Renal cortical epithelial cell (primary cell): Measurements from ENCODE around the gene ANGPTL7. TPM values are rescaled to one million over a fixed set of nuclear protein-coding genes. Genes with fewer than 3 reads are reported as not detected.
"Not testable (repeated sequence)": the region's sequence is repeated elsewhere in the genome, so short reads cannot be mapped to it uniquely, and the experiment has no call there.

Experiments used
- DNase-seq: peaks from one replicate; pipeline ENCODE4 v3.0.0-alpha.2; 2011; ENCODE audit warnings: low read depth
- total RNA-seq: library from RNA; depleted of rRNA; stranded (reverse); fragments of >200 nt; gene quantifications from 2 replicates; pipeline ENCODE4 v1.2.3, GENCODE V29; 2014

Gene ANGPTL7, protein sequence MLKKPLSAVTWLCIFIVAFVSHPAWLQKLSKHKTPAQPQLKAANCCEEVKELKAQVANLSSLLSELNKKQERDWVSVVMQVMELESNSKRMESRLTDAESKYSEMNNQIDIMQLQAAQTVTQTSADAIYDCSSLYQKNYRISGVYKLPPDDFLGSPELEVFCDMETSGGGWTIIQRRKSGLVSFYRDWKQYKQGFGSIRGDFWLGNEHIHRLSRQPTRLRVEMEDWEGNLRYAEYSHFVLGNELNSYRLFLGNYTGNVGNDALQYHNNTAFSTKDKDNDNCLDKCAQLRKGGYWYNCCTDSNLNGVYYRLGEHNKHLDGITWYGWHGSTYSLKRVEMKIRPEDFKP
- 6.9 and 22.8 TPM in 2 replicates for total RNA-seq

DNA sequence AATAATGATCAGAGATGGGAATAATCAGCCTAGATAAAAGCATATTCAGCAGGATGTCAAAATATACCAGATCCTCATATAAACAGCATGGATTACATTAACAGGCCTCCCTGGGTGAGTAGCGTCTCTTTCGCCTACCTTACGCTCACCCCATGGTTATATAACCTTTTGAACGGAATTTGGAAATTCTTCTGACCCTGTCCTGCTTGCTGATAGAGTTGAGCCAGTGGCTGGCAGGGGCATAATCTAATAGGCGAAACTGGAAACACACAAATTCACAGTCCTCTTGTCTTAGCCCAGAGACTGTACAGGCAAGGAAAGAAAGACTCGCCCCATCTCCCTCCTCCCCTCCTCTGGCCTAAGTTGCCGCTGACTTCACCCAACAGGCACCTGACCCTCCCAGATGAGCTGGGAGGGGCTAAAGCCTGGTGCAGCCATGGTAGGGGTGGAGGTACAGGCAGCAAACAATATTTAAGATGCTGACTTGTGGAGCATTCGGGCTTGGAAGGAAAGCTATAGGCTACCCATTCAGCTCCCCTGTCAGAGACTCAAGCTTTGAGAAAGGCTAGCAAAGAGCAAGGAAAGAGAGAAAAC, at the start of gene ANGPTL7:
Gene ANGPTL7 (plus strand): TSS at position 498 of the 594 bp plus-strand sequence. CDS start 225 bp downstream, outside the sequence.
- DNase-seq: no peak

DNA sequence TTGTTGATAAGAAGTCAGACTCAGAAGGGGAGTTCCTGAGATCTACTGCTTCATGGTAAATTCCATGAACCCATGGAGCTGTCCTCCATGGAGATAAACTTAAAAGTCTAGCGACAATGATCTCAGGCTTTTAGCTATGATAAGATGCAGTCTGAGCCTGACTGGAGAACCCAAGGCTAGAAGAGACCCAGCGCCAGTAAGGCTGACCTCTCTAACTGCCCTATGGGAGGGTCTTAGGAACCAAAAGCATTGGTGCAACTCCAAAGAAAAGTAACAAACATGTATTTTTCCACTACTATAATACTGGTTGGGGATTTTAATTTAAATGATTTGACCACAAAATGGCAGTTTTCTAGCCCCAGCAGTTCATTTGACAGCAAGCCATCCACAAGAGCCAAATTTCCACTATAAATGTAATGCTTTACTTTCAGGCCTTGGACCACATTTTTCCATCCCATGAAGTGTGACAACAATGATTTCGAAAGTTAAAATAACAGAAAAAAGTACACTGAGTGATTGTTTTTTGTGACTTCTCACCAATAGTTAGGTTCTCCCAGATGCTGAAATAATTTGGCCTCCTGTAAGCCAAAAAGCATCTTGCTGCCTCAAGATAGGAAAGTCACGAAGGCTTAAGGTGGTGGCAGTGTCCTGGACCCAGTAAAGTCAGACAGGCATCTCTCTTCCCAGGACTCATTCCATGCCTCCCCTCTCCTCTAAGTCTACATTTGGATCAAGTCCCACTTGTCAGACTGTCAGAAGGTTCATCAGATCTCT, 46.4 kb upstream of the ANGPTL7 start:
- no peak for DNase-seq

DNA sequence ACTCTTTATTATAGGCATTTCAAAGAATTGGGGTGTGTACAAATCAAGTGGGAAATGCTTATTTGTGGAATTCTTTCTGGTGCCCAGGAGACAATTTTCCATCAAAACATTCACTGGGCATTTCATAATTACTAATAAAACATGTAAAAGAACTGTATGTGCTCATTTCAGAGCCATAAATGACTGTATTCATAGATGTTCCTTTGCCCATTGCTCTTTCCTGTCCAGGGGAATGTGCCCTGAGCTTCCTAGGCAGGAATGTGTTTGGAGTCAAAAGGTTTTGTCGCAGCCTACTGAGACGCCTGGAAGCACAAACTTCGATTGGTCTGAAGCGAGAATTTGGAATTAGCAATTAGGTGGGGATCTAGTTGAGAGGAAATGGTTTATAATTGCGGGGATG, 45.8 kb upstream of the ANGPTL7 start:
- no peak for DNase-seq

DNA sequence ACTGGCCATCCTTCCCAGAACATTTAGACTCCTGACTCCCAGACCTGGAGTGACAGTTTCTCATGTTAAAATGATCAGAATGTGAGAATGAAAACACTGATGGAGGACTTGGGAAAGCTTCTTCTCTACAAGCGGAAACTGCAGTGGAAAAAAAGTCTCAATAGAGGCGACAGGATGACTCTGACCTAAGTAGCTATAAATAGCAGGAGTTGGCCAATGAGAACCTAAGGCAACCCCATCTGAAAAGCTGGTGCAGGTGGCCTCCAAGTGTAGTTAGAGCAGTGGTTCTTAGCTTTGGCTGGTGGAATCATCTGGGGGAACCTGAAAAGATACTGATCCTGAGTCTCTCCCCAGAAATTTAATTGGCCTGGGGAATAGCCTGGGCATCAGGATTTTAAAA, 45.2 kb upstream of the ANGPTL7 start:
- DNase-seq: no peak

DNA sequence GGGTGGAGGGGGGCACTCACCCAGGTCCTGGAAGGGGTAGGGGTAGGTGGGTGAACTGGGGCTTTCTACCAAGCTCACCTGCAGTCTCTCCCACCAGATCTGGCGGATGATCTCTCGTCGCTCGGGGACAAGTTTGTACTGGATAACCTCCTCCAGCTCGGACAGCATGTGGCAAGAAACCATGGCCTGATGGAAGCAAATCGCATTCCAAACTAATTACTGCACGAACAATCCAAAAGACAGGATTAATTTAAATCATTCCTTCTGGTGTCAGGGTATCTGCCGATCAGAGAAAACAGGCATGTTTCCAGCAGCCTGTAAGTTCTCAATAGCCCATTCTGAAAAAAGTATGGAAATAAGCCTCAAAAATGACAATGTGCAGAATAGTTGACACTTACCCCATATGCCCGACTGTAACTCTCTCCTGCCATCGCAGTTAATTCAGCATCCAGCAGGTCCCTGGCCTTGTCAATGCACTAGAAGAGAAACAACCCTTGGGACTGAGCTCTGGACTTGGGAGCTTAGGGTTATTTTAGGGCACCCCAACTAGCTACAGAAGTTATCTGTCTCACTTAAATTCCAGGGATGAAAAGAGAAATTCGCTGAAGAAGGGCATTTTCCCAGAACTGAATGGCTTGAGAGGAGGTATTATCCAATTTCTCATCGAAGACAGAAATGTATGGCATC, 44.4 kb upstream of the ANGPTL7 start:
- no peak for DNase-seq

DNA sequence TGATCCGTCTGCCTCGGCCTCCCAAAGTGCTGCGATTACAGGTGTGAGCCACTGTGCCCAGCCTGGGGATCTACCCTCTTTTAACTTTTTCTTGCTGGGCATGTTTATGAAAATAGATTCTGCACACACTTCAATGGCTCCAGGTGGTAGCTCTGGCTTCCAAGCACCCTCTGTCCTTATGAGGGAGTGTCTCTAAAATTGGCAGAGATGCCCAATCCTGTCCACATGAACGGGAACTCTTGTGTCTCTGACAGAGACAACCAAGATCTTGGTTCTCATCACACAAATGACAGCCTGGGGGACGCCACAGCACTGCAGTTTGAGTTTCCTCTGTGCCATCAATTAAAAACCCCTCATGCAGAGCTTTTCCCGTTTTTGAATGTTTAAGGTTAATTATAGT, 43.4 kb upstream of the ANGPTL7 start:
- DNase-seq: no peak

DNA sequence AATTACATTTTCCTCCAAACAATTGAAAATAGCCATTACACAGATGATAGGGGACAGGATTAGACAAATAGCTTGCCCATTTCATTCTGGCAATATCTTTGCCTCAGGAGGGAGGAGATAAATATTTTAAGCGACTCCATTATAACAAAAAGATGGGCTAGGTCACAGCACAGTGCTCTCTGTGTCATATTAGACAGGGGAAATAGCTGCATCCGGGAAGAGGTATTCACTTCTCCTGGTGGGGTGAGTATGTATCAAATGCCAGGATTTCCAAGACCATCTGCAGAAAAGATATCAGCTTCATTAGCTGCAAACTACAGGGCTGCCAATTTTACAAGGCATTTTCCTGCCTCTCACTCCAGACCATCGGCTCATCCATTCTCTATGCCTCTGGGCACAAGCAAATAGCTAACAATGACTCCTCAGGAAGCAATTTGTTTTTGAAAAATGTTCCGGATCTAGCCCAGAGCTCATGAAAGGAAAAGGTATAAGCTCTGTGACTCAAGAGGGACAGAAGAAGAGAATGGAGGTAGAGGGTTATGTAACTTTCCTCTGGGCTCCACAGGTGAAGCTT, 41.9 kb upstream of the ANGPTL7 start:
- peak; percentile 28 for DNase-seq

DNA sequence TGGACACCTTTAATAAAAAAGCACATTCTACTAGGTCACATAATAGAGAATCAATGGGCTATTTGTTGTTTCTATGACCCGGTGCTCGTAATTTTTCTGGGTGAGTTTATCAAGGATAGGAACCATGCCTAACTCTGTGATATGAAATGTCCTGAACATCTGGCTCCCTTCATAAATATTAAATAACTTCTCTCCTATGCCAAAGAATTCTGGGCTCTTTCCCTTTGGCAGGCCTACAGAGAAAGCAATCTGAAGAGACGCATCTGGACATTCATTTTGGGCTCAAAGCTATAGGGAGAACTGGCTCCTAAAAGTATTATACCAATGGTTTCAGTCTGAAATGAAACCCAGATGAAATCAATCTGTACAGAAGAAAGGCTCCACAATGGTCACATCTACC, 38.8 kb upstream of the ANGPTL7 start:
- DNase-seq: no peak

DNA sequence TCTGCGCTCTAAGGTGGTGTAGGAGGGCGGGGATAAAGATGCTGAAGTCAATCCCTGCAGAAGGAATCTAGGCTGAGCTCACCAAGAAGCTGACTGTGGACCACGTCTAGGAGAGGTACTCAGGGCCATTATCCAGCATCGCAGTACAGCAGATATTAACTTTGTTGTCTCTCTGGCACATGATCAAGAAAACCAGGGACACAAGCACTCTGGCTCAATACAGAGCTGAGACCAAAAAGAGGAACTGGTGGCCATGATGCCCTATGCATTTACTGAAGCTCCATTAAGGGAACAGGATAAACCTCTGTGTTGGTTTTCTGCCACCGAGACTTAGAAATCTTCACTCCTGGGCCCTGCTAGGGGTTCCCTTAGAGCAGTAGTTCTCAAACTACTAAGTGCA, 38.0 kb upstream of the ANGPTL7 start:
- DNase-seq: no peak

DNA sequence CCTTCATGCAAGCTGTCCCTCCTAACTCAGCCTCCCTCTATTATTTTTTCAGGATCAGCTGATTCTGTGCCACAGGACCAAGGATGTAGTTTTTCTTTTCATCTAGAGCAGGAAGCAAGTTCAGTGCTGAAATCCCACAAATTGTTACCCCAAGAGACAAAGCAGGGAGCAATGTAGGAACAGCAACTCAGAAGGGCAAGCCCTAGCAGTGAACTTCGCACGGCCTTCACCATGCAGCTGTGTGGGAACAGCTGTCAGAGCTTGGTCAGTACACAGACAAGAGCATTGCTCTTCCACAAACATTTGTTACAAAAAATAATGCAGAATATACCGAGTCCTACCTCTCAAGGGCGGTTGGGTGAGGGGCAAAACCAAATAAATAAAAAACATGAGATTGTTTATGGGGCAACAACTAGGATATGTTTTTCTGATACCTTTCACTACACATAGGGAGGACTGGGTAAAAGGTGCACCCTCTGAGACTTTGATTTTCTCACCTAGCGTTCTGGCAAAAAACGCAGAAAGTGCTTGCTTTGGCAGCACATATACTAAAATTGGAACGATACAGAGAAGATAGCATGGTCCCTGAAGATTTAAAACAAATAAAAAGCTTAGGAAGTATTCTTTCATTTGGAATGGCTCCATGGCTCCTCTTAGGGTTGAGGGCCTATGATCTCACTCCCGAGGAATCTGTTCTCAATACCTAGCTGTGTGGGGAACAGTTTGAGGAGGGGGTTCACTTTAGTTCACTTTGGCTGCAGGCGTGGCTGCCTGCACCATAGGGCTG, 37.1 kb upstream of the ANGPTL7 start:
- DNase-seq: no peak

DNA sequence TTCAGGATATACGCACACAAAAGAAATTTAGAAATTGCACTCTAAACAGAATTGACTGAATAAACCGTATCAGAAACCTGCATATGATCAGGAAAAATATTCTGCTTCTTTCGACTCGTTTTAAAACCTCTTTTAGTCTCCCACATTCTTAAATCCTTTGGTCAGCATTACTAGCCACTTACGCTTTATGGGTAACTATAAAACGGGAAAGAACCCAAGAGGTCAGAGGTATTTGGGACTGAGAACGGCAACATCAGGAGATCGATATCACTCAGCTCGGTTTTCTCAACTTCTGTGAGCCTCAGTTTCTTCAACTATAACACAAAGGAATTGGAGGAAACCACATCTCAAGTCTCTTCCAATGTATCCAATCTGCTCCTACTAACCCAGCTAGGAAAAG, 36.4 kb upstream of the ANGPTL7 start:
- no peak for DNase-seq

DNA sequence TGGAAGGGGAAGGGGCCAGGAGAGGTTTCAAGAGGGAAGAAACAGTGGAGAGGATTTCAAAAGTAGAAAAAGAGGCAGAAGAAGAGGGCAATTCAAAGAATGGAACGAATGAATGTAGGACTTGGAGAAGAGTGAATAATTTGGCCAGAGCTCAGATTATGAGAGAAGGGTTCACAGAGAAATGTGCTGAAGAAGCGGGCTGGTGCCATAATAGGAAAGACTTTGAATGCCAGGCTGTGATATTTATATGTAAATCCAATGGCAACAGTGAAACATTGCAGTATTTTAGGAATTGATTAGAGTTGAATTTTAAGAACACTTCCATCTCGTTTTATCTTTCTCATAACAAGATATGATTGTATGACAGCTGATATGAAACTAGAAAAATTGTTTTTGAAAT, 36.0 kb upstream of the ANGPTL7 start:
- DNase-seq: no peak

DNA sequence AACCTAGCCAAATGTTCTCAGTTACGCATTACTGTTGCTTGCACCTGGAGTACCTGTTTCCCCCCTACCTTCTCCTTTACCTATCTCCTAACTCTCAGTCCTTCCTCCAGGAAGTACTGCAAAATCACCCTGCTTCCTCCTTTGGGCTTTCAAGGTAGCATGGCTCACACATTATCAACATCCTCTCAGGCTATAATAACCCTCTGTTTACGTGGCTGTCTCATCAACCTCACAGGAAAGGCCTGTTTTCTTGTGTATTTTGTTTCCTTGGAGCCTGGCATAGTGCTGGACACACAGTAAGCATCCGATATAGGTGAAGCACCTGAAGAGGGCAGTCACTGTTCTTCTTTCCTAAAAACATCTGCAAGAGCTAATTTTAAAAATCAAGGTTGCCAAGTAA, 32.7 kb upstream of the ANGPTL7 start:
- no peak for DNase-seq

DNA sequence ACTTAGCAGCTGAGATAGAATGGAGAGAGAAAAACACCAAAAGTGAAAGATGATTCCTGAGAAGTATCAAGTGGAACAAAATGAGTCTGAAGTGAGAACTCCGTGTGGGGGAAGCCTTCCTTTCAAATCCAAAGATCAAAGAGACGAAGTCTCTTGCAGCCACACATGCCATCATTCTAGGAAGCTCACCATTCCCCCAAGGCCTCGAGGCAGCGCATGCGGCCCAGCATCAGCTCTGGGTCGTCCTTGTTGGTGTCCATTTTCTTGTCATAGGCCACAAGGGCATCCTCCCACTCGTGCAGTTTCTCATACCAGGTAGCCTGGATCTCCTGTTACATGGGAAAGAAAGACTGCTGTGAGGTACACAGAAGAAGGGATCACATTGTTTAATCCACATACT, 32.2 kb upstream of the ANGPTL7 start:
- no peak for DNase-seq

DNA sequence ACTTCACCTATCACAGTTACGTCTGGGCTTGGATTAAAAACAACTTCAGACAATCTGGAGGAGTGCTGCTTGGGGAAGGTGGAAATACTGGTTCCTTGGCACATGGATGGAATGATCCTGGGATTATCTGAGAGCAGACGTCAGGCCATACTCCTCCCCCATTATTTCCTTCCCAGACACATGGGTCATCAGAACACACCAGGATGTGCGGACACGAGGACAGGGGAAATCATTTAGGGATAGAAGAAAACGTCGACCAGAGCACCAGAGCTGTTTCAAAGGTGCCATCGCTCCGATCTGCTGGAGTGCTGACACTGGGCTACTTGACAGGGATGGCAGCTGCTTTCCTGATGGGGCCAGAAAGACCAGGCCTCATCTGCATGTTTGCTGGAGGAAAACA, 31.8 kb upstream of the ANGPTL7 start:
- DNase-seq: no peak

DNA sequence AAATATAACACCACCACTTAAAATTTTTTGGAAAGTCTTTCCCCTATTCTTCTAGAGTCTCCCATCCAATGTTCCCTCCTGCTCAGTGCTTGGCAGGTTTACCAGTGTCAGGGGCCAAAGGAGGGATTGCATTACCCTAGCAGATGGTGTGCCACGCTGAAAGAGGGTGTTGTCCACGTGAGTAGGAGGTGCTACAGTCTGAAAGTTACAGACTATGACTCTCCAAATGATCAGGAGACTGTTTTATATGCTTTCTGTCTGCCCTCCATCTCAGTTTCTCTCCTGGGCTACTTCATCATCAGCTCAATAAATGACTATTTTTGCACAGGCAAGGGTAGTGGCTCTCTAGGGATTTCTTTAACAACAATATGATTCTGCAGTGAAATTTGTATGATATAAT, 31.3 kb upstream of the ANGPTL7 start:
- no peak for DNase-seq

DNA sequence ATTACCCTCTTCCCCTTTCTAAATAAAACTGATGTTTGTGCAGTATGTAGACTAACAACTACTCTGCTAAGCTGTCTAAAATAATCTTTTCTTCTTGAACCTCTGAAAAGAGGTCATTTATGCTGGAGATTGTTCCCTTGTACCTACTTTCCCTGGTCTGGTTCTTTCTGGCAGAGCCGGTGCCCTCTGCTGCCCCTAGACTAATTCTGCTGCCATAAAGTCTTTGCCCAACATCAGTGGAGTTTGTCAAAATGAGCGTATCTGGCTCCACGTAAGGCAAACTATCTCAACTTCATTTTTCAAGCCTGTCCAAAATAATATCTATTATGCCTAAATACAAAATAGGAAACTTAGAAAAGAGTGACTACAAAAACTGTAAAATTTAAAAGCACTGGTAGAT, 30.9 kb upstream of the ANGPTL7 start:
- no peak for DNase-seq

DNA sequence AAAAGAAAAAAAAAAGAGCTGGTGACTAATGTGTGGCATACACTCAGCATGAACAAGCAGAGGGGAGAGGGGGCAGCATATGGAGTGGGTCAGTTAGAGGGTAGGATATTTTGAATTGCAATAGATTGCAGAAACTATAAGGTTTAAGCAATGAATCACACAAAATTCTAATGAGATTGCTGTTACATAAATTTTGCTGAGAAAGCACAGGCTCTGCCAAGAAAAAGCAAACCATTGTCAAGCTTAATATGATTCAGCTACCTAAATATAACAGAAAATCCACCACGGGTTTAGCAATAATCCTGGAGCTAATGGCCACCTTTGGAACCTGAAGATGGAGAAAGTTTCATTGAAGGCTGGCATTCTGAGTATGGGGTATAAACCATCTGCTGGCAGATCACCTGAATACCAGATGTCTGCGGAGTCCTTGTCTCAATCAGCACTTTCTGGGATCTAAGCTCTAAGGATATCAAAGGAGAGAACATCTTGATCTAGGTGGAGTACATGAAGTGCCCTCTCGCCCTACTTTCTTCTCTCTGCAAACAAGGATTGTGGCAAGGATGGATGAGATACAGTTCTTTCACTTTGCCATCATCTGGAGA, 30.3 kb upstream of the ANGPTL7 start:
- peak; percentile 84 for DNase-seq

DNA sequence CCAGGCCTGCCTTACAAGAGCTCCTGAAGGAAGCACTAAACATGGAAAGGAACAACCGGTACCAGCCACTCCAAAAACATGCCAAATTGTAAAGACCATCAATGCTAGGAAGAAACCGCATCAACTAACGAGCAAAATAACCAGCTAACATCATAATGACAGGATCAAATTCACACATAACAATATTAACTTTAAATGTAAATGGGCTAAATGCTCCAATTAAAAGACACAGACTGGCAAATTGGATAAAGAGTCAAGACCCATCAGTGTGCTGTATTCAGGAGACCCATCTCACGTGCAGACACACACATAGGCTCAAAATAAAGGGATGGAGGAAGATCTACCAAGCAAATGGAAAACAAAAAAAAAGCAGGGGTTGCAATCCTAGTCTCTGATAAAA, 26.4 kb upstream of the ANGPTL7 start:
- not testable (repeated sequence) for DNase-seq

DNA sequence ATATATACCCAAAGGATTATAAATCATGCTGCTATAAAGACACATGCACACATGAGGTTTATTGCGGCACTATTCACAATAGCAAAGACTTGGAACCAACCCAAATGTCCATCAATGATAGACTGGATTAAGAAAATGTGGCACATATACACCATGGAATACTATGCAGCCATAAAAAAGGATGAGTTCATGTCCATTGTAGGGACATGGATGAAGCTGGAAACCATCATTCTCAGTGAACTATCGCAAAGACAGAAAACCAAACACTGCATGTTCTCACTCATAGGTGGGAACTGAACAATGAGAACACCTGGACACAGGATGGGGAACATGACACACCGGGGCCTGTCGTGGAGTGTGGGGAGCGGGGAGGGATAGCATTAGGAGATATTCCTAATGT, 22.4 kb upstream of the ANGPTL7 start:
- DNase-seq: not testable (repeated sequence)

DNA sequence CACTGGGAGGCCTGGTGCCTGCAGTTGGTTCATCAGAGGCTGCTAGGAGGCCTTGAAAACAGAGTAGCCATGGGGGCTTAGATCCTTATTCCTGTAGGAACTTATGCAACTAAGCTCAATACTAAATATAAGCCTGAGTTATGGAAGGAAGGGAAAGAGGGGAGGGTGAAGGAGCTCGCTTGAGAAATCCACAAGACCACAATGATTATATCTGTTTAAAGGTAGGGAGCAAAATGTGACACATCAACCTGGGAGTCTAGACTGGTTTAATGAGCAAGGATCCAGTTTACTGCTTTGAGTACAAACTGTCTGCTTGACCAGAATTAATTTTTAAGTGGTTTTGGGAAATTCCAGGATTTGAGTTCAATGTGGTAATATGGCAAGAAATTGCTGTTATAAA, 20.4 kb upstream of the ANGPTL7 start:
- DNase-seq: peak; percentile 38
